GM19099 (cell line): Measurements from ENCODE around the gene SRRM1.

ENCODE experiments used
- POLR2A ChIP-seq: IDR thresholded peaks from 3 replicates; pipeline ENCODE4 v1.6.1; 2011; ENCODE audit warnings: low read depth; ENCODE audit not compliant: insufficient read length; ENCODE audit errors: extremely low read depth

The SRRM1 gene

GRCh38 chr1:24635195-24635843 is 7.8 kb upstream of the SRRM1 start:
- no peak for TF ChIP-seq POLR2A

GRCh38 chr1:24636661-24637357 is 6.3 kb upstream of the SRRM1 start:
- TF ChIP-seq POLR2A = no peak

GRCh38 chr1:24639094-24639493 is 4.0 kb upstream of the SRRM1 start:
- no peak for TF ChIP-seq POLR2A

- TF ChIP-seq POLR2A = no peak
These were observed 3.2 kb upstream of the SRRM1 start for GRCh38 chr1:24639881-24640280.

- no peak for TF ChIP-seq POLR2A
These were observed 2.8 kb upstream of the SRRM1 start for GRCh38 chr1:24640288-24640687.

- TF ChIP-seq POLR2A = no peak
These were observed 1.4 kb upstream of the SRRM1 start for GRCh38 chr1:24641646-24642151.

- no peak for TF ChIP-seq POLR2A
These were observed 429 bp downstream of the SRRM1 start for GRCh38 chr1:24643363-24644099.

- TF ChIP-seq POLR2A = no peak
These were observed 940 bp downstream of the SRRM1 start for GRCh38 chr1:24644100-24644384.

- no peak for TF ChIP-seq POLR2A
These were observed 5.8 kb downstream of the SRRM1 start for GRCh38 chr1:24648919-24649318.

- no peak for TF ChIP-seq POLR2A
These were observed 9.3 kb downstream of the SRRM1 start for GRCh38 chr1:24652382-24652781.

GRCh38 chr1:24654010-24654409 is 10.9 kb downstream of the SRRM1 start:
- TF ChIP-seq POLR2A = no peak

GRCh38 chr1:24656046-24656445 is 12.9 kb downstream of the SRRM1 start:
- no peak for TF ChIP-seq POLR2A

GRCh38 chr1:24657781-24658180 is 14.7 kb downstream of the SRRM1 start:
- no peak for TF ChIP-seq POLR2A

- no peak for TF ChIP-seq POLR2A
These were observed 16.2 kb downstream of the SRRM1 start for GRCh38 chr1:24659166-24659904.

GRCh38 chr1:24659993-24660665 is 17.0 kb downstream of the SRRM1 start:
- no peak for TF ChIP-seq POLR2A
